Stomach (tissue), 9 donors: ENCODE results near the gene TRIM22. TPM values are rescaled to one million over a fixed set of nuclear protein-coding genes. Genes with fewer than 3 reads are reported as not detected.

ENCODE experiments used
- DNase-seq, 2 donors: peaks; one replicate each; pipeline versions ENCODE4 v3.0.0 to v3.0.0-alpha.2; 2013 to 2019
- H3K27ac ChIP-seq, 5 donors: fragments of 200-600 bp in 4 of 5; sonication (generic) in 4 of 5; one replicate each; pipeline ENCODE4 v1.5.1; 2013 to 2019; ENCODE audit warnings: mild to moderate bottlenecking in 1 of 5, moderate library complexity in 1 of 5
- H3K27me3 ChIP-seq, 3 donors: fragments of 200-600 bp; sonication (generic); one replicate each; pipeline ENCODE4 v1.5.1; 2017 to 2019; ENCODE audit warnings: mixed run types in 1 of 3
- H3K36me3 ChIP-seq, 4 donors: fragments of 200-600 bp; sonication (generic); 1 replicate in 3 of 4; 2 replicates in 1 of 4; pipeline ENCODE4 v1.5.1; 2016 to 2019
- H3K4me1 ChIP-seq, 4 donors: fragments of 200-600 bp; sonication (generic); one replicate each; pipeline ENCODE4 v1.5.1; 2016 to 2019
- H3K4me3 ChIP-seq, 4 donors: fragments of 200-600 bp; sonication (generic) in 3 of 4; one replicate each; pipeline ENCODE4 v1.5.1; 2016 to 2019; ENCODE audit warnings: mild to moderate bottlenecking in 1 of 4
- H3K9me3 ChIP-seq, 4 donors: fragments of 200-600 bp; sonication (generic); one replicate each; pipeline ENCODE4 v1.5.1; 2016 to 2019
- CTCF ChIP-seq, 7 experiments: fragments of 450-650 bp in 4 of 7; fragments of 200-600 bp in 3 of 7; sonication (generic) in 3 of 7; IDR thresholded peaks; one replicate each; pipeline ENCODE4 v1.5.1; 2016 to 2019; ENCODE audit warnings: antibody characterized with exemption in 7 of 7, control low read depth in 2 of 7, mild to moderate bottlenecking in 1 of 7
- EP300 ChIP-seq: sonication (generic); formaldehyde crosslinking; IDR thresholded peaks from one replicate; pipeline ENCODE4 v1.6.1; 2017; ENCODE audit warnings: antibody characterized with exemption
- POLR2A ChIP-seq, 4 donors: fragments of 450-650 bp; IDR thresholded peaks; one replicate each; pipeline ENCODE4 v1.6.1; 2016; ENCODE audit warnings: antibody characterized with exemption in 4 of 4, control low read depth in 2 of 4, mild to moderate bottlenecking in 1 of 4, moderate library complexity in 1 of 4
- POLR2AphosphoS5 ChIP-seq, 3 donors: sonication (generic); formaldehyde crosslinking; IDR thresholded peaks; one replicate each; pipeline ENCODE4 v1.6.1; 2016; ENCODE audit warnings: antibody characterized with exemption in 3 of 3
- WGBS, 5 donors: extraction: QIAGEN DNeasy Blood & Tissue Kit in 3 of 5; methylation state at CpG; one replicate each; pipeline versions ENCODE4 v1.1.5 to v1.1.7; 2013 to 2018; 5-methylcytosine and 5-hydroxymethylcytosine counted together
- intact Hi-C: fragments of 100-400 bp; cut with DNase I; formaldehyde crosslinking; loops from one replicate; pipeline ENCODE4 v1.15.1; 2023; ENCODE audit warnings: low total_unique reads
- polyA plus RNA-seq, 3 donors: library from polyadenylated mRNA; stranded (reverse); fragments of 200-250 nt; gene quantifications; one replicate each; pipeline ENCODE4 v1.2.3, GENCODE V29; 2013
- total RNA-seq, 5 donors: library from RNA; depleted of rRNA; stranded (reverse); fragments of >200 nt; gene quantifications; one replicate each; pipeline versions ENCODE4 v1.1.0 to v1.2.3, GENCODE V29; 2014 to 2016
- donor health status: healthy with polysubstance abuse.
- donor health status: Bipolar disorder and iron deficiency.
- donor health status: healthy.

TRIM22 gene
- total and polyA plus RNA-seq, 8 donors = 12.4 to 131 (median 37.5) TPM

DNA sequence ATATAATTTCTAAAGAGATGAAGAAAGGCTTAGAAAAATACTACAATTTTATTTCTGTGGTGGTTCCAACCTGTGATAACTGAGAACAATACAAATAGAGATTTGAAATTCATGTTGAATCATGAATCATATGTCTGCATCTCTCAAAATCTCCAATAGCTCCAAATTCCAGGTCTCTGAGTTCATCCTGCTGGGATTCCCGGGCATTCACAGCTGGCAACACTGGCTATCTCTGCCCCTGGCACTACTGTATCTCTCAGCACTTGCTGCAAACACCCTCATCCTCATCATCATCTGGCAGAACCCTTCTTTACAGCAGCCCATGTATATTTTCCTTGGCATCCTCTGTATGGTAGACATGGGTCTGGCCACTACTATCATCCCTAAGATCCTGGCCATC, 46.8 kb downstream of the TRIM22 start, which contains the start of gene OR56B1:
TSS of gene OR56B1 (plus strand) at position 53 of the 400 bp plus-strand sequence. CDS start at position 122, 69 bp downstream.
- no peaks in the 10 kb centered on the region for H3K27me3 ChIP-seq
- no peak for DNase-seq
- 82 to 92% (median 85%) methylated on average over 1 of the region's 1 CpG for WGBS, 5 donors
- H3K9me3 ChIP-seq = peaks cover 0 to 5% (median 3%) of the 10 kb centered on the region in 4 donors
- no peaks in the 10 kb centered on the region for H3K36me3 ChIP-seq
- intact Hi-C loops = no loop called here
- H3K4me3 ChIP-seq = no peak within 1 kb of the TSS
- H3K27ac ChIP-seq = no peak within 1 kb of the TSS
- no peaks in the 10 kb centered on the region for H3K4me1 ChIP-seq
- TF ChIP-seq CTCF (IDR thresholded peaks at IDR 0.05) = no peak
- TF ChIP-seq POLR2A (IDR thresholded peaks at IDR 0.05) = no peak

DNA sequence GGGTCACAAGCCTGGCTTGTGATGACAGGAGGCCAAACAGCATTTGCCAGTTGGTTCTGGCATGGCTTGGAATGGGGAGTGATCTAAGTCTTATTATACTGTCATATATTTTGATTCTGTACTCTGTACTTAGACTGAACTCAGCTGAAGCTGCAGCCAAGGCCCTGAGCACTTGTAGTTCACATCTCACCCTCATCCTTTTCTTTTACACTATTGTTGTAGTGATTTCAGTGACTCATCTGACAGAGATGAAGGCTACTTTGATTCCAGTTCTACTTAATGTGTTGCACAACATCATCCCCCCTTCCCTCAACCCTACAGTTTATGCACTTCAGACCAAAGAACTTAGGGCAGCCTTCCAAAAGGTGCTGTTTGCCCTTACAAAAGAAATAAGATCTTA, 47.5 kb downstream of the TRIM22 start:
- DNase-seq = no peak
- intact Hi-C loops = no loop called here
- Histone ChIP-seq H3K9me3 (peaks cover 0 to 12% (median 8%) of the 10 kb centered on the region in 4 donors), H3K36me3 (no peaks in the 10 kb centered on the region), H3K4me3 (no peak overlapping the region), H3K4me1 (no peaks in the 10 kb centered on the region), H3K27me3 (no peaks in the 10 kb centered on the region), H3K27ac (no peak overlapping the region)
- TF ChIP-seq POLR2AphosphoS5 (IDR thresholded peaks at IDR 0.05) = no peak
- TF ChIP-seq POLR2A (IDR thresholded peaks at IDR 0.05) = no peak
- no peak for TF ChIP-seq CTCF (IDR thresholded peaks at IDR 0.05)
- TF ChIP-seq EP300 = no peak

DNA sequence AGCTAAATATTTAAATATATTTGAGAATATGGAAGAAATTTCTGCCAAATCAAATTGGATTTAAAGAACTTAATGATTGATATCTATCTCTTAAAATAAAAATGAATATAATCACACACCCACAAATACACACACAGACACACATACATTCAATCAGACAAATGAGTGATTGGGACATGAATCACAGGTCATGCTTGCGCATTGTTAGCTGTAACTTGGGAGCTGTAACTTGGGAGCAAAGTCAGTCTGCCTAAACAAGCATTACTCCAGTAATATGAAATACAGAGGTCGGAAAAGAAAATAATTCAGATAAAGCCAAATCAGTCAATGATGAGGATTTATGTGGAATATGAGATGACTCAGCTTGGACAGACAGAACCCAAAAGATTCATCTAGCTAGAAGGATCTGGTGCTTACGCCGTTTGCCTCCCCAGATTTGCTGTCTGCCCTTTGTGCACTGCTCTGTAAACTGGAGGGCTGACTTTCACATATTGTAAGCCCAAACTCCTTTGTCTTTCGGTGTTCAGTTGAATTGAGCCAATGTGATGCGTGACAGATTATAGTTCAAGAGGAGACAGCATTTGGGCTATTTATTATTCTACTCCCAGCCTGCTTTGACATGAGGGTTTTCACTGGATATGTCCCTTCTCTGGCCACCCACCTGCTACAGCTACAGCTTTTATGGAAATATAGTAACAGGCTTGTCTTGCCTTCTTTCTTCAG, 48.2 kb downstream of the TRIM22 start:
- 69 to 77% (median 71%) methylated on average over 6 of the region's 6 CpGs for whole genome bisulfite sequencing, 5 donors
- Histone ChIP-seq H3K27me3 (no peaks in the 10 kb centered on the region), H3K9me3 (peaks cover 0 to 15% (median 8%) of the 10 kb centered on the region in 4 donors), H3K36me3 (no peaks in the 10 kb centered on the region), H3K4me3 (no peak overlapping the region), H3K4me1 (no peaks in the 10 kb centered on the region), H3K27ac (no peak overlapping the region)
- DNase-seq = no peak
- TF ChIP-seq POLR2A (IDR thresholded peaks at IDR 0.05) = no peak
- no peak for TF ChIP-seq CTCF (IDR thresholded peaks at IDR 0.05)
- TF ChIP-seq POLR2AphosphoS5 (IDR thresholded peaks at IDR 0.05) = no peak
- TF ChIP-seq EP300 = no peak
- intact Hi-C loops = no loop called here

GRCh38 chr11:5738431-5738830, 48.8 kb downstream of the TRIM22 start:
- intact Hi-C loops = no loop called here
- no peak overlapping the region for H3K4me3 ChIP-seq
- no peak for TF ChIP-seq CTCF (IDR thresholded peaks at IDR 0.05)
- TF ChIP-seq POLR2AphosphoS5 (IDR thresholded peaks at IDR 0.05) = no peak
- TF ChIP-seq POLR2A (IDR thresholded peaks at IDR 0.05) = no peak
- no peak for TF ChIP-seq EP300
- no peak overlapping the region for H3K27ac ChIP-seq
- H3K4me1 ChIP-seq = no peaks in the 10 kb centered on the region
- no peaks in the 10 kb centered on the region for H3K27me3 ChIP-seq
- DNase-seq = no peak
- WGBS, 5 donors = 27 to 50% (median 43%) methylated on average over 1 of the region's 1 CpG
- no peaks in the 10 kb centered on the region for H3K36me3 ChIP-seq
- peaks cover 0 to 15% (median 8%) of the 10 kb centered on the region in 4 donors for H3K9me3 ChIP-seq
